ENCODE measurements around the gene CSF2RB.

DNA sequence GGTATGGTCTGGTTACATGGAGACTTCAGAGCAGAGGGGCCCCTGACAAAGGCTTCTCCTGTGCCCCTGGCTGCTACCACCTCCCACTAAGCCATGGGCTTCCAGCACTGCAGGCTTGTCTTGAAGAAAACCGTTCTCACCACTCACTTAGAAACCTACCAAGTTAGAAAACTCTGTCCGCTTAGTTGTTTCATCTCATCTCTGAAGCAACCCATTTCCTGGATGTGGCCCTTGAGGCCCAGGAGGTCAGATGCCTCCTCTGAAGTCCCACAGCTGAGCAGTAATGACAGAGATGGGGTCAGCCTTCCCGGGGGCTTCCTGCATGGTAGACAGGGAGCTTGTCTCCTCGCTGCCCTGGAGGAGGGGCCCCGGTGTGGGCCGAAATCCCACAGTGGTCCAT, 12.9 kb downstream of the CSF2RB start:
- TF ChIP-seq, protein P1, sequence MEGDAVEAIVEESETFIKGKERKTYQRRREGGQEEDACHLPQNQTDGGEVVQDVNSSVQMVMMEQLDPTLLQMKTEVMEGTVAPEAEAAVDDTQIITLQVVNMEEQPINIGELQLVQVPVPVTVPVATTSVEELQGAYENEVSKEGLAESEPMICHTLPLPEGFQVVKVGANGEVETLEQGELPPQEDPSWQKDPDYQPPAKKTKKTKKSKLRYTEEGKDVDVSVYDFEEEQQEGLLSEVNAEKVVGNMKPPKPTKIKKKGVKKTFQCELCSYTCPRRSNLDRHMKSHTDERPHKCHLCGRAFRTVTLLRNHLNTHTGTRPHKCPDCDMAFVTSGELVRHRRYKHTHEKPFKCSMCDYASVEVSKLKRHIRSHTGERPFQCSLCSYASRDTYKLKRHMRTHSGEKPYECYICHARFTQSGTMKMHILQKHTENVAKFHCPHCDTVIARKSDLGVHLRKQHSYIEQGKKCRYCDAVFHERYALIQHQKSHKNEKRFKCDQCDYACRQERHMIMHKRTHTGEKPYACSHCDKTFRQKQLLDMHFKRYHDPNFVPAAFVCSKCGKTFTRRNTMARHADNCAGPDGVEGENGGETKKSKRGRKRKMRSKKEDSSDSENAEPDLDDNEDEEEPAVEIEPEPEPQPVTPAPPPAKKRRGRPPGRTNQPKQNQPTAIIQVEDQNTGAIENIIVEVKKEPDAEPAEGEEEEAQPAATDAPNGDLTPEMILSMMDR (IDR thresholded peaks at IDR 0.05): no peak
- TF ChIP-seq POLR2A (IDR thresholded peaks at IDR 0.05): no peak
